NCI-H2196 treated with DMSO at 0.1 percent for 48 hours (cell line): ENCODE results near the gene ZBTB46.
"Not testable (repeated sequence)": the region's sequence is repeated elsewhere in the genome, so short reads cannot be mapped to it uniquely, and the experiment has no call there.

ENCODE experiments used
- DNase-seq: peaks from one replicate; lab custom pipeline; 2025; ENCODE audit not compliant: unreplicated experiment; lab: John Stamatoyannopoulos, UW

Gene ZBTB46

DNA sequence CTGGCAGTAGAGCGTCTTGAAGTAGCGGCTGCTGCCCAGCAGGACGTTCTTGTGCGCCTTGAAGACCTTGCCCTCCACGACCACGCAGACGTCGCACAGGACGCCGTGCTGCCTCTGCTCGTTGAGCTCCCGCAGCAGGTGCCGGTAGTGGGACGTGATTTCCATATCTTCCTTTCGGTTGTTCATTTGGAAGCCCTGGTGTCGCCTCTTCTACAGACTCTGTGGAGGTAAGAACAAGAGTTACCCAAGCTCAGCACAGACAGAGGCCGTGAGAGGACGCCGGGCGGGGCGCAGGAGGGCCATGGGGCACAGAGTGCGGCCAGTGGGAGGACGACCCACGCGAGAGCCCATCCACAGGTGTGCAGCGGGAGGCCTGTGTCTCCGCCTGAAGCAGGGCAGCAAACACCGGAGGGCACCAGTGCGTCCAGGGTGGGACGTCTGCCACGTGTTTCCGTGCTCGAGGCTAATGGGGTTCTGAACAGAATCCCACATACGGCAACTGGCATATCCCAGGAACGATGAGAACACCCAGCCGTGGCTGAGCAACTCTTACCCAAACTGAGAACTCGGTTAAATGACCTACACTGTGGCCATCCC is 40.4 kb downstream of the ZBTB46 start:
- DNase-seq, result no peak

DNA sequence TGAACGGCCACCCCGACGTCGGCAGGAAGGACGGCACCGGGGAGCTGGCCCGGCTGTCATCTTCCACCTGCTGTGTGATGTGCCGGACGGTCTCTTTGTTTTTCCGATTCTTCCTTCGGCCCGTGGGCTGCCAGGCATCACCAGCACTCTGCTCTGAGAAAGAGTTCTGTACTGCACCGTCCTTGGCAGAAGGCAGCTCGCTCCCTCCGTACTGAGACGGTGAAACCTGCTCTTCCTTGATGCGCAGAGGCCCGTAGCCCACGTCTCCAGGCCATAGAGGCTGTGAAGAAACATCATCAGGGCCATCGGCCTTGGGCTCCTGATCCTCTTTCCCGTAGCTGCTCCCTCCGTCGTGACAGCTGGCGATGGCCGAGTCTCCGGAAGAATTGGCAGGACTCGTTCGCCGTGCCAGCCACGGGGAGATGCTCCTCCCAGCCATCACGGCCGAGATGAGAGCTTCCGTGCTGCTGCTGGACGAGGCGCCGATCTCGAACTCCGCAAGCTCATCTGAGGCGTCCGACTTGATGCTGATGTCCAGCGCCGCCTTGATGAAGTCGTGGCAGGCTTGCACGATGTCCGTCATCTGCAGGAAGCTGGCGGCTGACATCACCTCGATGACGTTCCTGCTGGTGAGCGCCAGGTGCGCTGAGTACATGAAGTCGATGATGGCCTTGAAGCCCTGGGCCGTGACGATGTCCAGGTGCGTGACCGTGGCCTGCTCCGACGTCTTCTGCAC is 41.1 kb downstream of the ZBTB46 start:
- no peak for DNase-seq

DNA sequence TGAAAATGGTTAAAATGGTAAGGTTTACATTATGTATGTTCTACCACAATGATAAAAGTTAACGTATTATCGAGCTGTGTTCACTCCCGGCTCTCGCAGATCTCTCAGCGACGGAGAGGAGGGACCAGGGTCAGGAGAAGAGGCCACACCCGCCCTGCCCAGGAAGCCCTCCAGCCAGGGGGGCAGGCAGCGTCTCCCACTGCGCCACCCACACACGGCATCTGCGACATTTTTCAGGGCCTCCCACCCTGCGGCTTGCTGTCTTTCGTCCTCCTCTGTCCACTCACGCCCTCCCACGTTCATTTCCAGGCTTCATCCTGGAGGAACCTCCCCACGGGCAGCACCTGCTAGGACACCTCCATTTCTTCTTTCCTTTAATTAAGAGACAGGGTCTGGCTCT is 43.3 kb downstream of the ZBTB46 start:
- DNase-seq, result no peak

DNA sequence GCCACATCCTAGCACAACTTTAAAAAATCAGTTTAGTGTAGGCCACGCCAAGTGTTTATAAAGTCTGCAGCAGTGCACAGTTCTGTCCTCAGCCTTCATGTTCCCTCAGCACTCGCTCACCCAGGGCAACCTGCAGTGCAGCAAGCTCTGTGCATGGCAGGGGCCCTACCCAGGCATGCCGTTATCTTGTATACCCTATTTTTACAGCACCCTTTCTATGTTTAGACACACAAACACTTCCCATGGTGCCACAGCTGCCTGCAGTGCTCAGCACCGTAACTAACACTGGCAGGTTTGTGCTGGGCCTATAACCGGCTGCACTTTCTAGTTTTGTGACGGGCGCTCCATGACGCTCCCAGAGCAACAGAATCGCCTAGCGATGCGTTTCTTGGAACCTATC is 43.8 kb downstream of the ZBTB46 start:
- DNase-seq, result no peak

DNA sequence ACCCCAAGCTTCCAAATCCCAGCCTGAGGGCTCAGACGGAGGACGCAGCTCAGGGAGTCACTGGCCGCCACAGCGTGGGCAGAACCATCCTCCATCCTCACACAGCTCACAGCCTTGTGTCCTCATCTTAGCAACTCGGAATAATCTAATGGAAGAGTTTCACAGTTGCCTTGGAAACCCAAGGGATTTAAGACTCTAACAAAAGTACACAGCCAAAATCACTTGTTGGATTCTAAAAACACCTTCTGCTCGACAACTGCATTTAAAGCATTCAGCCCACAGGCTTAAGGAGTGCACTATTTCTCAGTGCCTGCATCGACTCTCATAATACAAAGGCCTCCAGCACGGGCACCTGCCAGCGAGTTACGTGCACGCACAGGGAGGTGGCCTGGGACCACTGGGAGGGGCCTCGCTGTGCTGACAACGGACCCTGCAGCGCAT is 45.4 kb downstream of the ZBTB46 start:
- DNase-seq, result no peak

DNA sequence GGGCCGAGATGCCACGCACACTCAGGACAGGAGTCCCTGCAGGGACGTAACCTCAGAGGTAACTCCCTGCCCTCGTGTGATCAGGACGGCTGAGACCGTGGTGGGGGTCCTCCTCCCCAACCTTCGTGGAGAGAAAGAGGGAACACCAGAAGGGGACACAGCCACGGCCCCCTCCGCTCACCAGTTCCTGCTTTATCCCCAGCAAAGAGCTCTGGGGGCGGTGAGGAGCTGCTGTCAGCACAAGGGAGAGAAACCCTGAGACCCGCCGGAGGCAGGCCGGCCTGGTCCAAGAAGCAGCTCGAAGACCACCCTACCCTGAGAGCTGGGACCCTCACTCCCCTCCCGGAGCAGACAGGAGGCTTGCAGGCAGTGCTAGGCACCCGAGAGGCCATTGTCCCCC is 47.1 kb downstream of the ZBTB46 start:
- DNase-seq, result no peak

DNA sequence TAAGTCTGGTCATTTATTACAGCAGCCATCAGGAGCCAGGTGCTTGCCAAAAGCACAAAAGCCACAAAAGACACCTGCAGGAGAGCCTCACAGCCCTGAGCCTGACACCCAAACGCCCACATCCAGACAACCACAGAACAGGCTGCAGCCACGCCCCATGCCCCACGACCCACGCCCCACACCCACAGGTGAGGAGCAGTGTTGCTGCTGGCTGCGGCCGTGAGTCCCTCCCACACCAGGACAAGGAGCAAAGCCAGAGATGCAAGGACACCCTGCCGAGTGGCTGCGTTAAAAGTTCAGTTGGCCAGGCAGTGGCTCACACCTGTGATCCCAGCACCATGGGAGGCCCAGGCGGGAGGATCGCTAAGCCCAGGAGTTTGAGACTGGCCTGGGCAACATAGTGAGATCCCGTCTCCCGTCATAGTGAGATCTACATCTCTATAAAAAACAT is 48.5 kb downstream of the ZBTB46 start:
- DNase-seq, result no peak

DNA sequence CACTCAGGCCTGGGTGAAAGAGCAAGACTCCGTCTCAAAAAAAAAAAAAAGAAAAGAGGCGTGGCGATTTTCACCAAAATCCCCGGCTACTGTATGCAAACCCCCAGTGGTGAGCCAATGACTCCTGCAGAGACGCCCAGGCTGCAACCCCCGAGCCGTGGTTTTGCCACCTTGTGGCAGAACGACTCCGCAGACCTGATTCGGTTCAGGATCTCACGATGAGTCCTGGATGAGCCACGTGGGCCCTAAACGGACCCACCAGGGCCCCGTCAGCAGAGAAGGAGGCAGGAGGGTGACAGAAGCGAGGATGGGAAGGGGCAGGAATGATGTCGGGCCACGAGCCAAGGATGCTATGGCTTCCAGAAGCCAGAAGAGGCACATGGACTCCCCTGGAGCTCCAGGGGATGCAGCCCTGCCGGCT is 49.0 kb downstream of the ZBTB46 start:
- no peak for DNase-seq

DNA sequence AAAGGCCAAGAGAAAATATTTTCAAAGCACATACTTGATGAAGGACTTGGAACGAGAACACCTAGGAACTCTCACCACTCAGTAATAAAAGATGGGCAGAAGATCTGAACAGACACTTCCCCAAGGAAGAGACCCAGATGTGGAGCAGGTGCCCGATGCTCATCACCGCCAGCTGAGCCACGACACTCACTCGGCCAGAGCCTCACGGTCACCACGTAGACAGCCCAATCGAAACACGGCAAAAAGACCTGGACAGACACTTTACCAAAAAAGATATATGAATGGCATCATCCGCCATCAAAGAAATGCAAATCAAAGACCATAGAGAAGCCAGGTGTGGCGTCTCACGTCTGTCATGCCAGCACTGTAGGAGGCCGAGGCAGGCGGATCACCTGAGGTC is 49.9 kb downstream of the ZBTB46 start:
- no peak for DNase-seq

DNA sequence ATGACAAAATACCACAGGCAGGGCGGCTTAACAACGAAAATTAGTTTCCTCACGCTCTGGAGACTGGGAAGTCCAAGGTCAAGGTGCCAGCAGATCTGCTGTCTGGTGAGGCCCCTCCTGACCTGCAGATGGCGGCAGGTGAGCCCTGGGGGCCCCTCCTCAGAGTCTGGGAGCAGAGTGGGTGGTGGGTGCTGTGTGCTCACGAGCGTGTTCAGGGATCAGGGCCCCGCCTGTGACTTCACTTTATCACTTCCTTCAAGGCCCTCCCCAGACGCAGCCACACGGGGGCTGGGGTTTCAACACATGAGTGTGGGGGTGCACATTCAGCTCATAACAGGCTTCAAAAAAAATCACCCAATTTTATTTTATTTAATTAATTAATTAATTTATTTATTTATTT is 52.2 kb downstream of the ZBTB46 start:
- no peak for DNase-seq

DNA sequence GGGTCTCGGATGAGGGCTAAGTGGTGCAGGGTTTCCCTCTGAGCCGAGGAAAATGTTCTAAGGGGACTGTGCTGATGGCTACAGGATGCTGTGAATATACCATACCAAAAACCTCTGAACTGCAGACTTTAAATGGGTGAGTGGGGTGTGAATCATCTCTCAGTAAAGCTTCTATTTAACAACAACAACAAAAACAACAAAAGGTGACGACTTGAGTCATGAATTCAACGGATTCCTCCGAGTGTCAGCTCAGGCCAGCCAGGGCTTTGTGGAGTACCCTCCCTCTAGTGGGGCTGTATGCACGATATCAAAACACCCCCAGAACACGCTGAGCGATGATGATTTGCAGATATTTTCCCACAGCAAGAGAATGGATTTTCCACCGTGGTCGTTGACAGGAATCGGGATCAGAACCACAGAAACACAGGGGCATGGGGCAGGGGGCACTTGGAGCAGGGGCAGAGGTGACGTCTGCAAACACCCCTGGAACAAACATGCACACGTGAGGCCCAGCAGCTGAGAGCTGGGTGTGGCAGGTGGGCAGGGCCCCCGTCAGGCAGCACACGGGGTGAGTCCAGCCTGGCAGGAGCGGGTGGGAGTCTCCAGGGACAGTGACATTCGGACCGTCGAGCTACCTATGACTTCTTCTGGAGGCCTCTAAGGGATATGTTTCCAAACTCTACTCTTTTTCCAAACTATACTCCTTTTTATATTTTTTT is 52.9 kb downstream of the ZBTB46 start:
- no peak for DNase-seq

DNA sequence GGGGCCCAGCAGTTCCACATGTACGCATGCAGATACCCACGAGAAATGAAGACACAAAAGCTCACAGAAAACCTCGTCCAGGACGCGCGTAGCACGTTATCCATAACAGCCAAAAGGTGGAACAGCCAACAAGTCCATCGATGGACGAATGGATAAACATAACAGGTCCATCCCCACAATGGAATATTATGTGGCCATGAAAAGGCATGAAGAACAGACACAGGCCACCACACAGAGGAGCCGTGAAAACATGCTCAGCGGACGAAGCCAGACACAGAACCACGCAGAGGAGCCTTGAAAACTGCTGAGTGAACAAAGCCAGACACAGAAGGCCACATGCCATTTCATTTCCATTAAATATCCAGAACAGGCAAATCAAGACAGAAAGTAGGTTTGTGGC is 53.5 kb downstream of the ZBTB46 start:
- DNase-seq, result no peak

DNA sequence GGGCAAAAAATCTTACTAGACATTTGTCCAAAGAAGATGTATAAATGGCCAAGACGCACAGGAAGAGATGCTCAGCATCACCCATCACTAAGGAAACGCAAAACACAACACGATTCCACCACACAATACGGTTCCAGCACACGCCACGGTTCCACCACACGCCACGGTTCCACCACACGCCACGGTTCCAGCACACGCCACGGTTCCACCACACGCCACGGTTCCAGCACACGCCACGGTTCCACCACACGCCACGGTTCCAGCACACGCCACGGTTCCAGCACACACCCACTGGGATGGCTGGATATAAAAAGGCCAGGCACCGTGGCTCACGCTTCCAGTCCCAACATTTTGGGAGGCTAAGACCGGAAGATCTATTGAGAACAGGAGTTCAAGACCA is 54.2 kb downstream of the ZBTB46 start:
- DNase-seq, result not testable (repeated sequence)

DNA sequence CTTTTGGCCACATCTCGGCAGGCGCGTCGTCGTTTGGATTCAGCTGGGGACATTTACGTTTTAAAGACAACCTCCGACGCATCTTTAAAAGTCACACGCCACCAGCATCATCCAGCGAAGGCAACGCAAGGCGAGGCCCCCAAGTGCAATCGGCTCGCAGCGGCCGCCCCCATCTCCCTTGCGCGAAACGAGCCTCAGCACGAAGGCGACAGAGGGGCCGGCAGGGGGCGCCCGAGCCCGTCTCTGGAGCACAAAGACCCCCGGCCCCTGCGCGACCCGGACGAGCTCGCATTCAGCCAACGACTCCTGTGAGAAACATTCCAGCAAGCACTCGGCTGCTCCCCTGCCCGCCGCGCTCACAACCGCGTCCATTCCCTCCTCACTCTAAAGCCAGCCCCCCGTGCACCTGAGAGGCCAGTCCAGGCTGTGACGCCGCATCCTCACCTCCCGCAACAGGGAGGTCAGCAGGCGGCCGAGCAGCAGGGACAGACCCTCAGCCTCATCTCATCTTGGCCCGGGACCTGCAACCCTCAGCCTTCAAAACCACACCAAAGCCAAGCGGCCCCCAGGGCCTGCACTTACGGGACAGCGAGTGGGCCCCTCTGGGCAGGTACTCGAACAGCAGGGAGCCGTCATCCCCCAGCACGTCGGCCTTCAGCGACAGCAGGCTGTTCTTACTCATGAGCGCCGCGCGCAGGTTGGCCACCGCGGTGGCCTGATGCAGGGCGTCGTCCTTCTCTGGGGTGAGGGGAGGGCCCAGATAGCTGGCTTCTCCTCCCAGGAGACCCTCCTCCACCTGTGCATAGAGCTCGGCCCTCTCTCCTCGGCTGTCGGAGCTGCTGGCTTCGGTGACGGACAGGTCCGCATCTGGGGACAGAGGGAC is 55.7 kb downstream of the ZBTB46 start:
- no peak for DNase-seq

DNA sequence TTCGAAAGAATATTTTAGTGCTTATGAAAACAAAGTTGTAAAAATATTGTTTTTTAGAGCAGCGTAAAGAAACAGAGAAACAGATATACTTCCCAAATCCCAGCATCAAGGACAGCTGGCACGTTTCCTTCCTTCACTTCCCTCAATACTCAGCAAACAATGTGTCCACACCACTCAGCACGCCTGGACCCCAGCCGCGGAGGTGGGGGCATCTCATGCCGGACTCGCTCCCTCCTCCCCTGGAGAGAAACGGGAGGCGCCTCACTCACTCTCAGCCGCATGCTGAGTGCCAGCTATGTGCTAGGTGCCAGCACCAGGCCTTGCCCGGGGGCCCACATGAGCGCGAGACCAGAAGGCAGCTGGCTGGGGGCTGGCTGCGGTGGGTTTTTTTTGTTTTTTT is 56.8 kb downstream of the ZBTB46 start:
- no peak for DNase-seq

DNA sequence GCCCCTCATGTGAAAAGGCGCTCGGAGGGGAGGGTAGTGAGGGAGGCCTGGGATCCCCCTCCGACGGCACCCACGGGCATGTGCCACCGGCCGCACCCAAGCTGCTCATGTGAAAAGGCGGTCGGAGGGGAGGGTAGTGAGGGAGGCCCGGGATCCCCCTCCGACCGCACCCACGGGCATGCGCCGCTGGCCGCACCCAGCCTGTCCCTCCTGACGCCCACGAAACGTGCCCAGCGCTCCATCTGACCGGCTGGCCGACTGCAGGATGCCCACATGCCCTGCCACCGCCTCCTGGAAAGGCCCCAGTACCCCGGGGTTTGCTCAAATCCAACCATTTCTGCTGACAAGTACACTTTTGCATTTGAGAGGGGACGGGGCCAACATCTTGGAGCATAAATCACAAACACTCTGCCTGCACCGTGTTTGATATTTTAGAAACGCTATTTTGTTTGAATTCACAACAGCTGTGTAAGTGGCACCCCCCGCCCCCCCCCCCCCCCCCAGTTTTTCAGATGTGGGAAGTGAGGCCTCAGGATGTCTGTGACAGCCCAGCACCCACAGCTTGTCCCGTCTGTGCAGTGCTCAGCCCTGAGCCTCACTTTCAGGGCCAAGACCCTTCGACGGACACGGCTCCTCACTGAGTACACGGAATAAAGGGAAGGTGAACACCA is 57.4 kb downstream of the ZBTB46 start:
- DNase-seq, result no peak

DNA sequence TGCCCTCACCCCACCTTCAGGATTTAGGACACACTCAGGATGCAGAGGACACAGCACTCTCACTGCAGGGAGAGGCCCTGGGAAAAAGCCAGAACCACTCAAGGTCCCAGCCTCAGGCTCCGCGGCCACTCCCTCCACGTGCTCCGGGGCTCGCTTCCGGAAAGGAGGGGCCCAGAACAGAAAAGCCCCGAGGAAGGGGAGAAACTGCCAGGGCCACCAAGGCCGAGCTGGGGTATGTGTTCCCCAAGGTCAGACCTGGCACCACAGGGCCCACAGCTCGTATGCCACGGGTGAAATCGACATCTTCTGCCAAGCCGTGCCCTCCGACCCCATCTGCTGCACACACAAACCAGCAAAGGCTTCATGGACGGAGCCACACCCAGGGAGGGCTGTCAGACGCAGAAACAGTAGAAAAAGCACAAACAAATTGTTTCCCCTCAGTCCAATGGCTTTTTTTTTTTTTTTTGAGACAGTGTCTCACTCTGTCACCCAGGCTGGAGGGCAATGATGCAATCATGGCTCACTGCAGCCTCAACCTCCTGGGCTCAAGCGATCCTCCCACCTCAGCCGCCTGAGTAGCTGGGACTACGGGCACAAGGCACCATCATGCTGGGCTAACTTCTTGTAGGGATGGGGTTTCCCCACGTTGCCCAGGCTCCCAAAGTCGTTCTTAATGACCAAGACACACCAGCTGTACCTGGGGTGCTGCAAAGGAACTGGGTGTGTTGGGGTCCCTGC is 58.1 kb downstream of the ZBTB46 start:
- no peak for DNase-seq

DNA sequence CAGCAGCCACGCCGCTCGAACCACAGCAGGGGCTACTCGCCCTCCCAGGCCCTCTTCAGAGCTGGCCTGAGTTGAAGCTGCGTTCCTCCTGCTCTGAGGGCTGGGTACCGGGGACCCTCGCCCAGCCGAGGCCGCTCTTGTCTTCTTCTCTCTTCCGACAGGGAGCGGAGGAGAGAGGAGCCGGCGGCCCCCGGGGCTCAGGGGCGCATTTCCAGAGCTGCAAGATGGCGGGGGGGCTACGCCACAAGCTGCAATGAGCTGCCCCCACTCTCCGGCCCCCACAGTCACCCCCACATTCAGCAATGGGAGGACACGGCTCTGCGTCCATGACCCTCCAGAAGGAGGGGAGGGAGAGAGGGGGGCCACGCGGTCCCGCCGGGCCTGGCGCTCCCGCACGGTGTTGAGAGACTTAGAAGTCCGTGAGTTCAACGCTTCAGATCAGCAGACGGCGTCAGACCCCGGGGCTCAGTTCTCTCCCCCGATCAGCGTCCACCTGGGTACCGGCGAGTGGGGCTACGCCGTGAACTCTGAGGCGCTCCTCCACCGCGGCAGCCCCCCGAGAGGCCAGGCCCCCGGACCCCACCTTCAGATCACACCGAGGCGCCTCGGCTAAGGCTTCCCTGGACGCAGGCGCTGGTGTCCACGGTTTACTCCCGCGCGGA is 59.9 kb downstream of the ZBTB46 start:
- no peak for DNase-seq

DNA sequence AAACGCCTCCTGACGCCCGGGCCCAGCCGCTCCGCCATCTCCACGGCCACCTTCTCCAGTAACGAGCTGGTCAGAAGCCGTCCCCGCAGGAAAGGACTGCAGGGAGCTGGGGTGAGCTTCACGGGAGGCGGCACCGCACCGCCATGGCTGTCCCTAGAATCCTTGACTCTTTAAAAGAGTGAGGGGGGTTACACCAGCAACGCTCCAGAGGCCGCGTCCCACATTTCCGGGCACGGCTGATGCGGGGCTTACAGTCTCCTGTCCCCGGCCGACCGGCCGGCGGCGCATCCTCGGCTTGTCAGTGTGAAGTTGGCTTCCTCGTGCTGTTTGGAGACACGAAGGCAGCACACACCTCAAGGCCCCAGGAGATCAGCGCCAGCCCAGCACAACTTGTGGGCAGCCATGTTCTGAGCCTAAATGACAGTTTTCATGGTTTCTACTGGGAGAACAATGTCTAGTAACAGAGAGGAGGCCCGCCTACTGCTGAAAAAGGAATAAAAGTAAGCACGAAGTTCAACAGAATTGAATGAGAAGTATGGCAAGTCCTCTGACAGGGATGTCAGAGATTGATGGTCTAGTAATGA is 61.1 kb downstream of the ZBTB46 start:
- DNase-seq, result no peak
